HepG2 (cell line): ENCODE measurements around the gene COL25A1. TPM values are rescaled to one million over a fixed set of nuclear protein-coding genes. Genes with fewer than 3 reads are reported as not detected.

Source experiments
- ATAC-seq: fragments of 200-7000 bp; cut with Tn5 transposase; 3 replicates; pipeline ENCODE4 v1.9.1; 2020; ENCODE audit warnings: mild to moderate bottlenecking, moderate library complexity
- BruUV-seq: library from RNA; stranded (reverse); fragments of 400-500 nt; replicated peaks from 2 replicates; lab custom pipeline; 2021; lab: Mats Ljungman, UMichigan
- CTCF ChIA-PET: fragments of 300-600 bp; formaldehyde crosslinking; extraction: SDS; loops from one replicate; lab custom pipeline; 2021; ENCODE audit warnings: low total read pairs, inconsistent platforms, low intra/inter-chr PET ratio; lab: Yijun Ruan, JAX
- POLR2A ChIA-PET: fragments of 350-600 bp; sonication (Branson Sonifier 250); formaldehyde crosslinking; loops from one replicate; lab custom pipeline; 2020; ENCODE audit warnings: antibody characterized with exemption, inconsistent platforms; lab: Yijun Ruan, JAX
- DNase-seq: peaks from one replicate; pipeline ENCODE4 v3.0.0-alpha.2; 2015; ENCODE audit warnings: low spot score
- FAIRE-seq: peaks from 3 replicates; lab custom pipeline; 2011; peaks lifted over from hg19 to GRCh38; lab: Jason Lieb, UNC
- H2AFZ ChIP-seq: one replicate; pipeline ENCODE4 v1.6.1; 2011; ENCODE audit warnings: low read length, inconsistent platforms
- H3K27ac ChIP-seq: fragments of 300-600 bp; 3 replicates; pipeline ENCODE4 v1.8.0; 2011; ENCODE audit warnings: mixed run types, mild to moderate bottlenecking, mixed read lengths, low read length, inconsistent platforms; ENCODE audit not compliant: insufficient read depth; ENCODE audit errors: extremely low read length
- H3K27me3 ChIP-seq, 2 experiments: fragments of 200-600 bp in 1 of 2; 2 replicates in 1 of 2; 3 replicates in 1 of 2; pipeline versions ENCODE4 v1.6.0 to v1.8.0; 2011; ENCODE audit warnings: low read length in 2 of 2, mild to moderate bottlenecking in 2 of 2, moderate library complexity in 2 of 2, inconsistent platforms in 1 of 2; ENCODE audit not compliant: insufficient read depth in 2 of 2, control insufficient read depth in 1 of 2
- H3K36me3 ChIP-seq, 2 experiments: fragments of 200-600 bp in 1 of 2; replicated peaks in 1 of 2; 2 replicates in 1 of 2; 3 replicates in 1 of 2; pipeline versions ENCODE4 v1.5.1 to v1.8.0; 2011; ENCODE audit warnings: low read length in 2 of 2, inconsistent platforms in 1 of 2; ENCODE audit not compliant: insufficient read depth in 2 of 2, control insufficient read depth in 1 of 2
- H3K4me1 ChIP-seq: 2 replicates; pipeline ENCODE4 v1.5.1; 2012; ENCODE audit warnings: low read length, inconsistent platforms; ENCODE audit not compliant: insufficient read depth
- H3K4me2 ChIP-seq: 2 replicates; pipeline ENCODE4 v1.6.0; 2011; ENCODE audit warnings: low read depth, low read length, inconsistent platforms
- H3K4me3 ChIP-seq, 3 experiments: fragments of 200-600 bp in 1 of 3; sonication (generic), shearing (Covaris generic) in 1 of 3; replicated peaks in 1 of 3; 2 replicates each; pipeline ENCODE4 v1.5.1; 2011 to 2016; ENCODE audit warnings: low read length in 3 of 3, inconsistent platforms in 2 of 3, low read depth in 2 of 3, mild to moderate bottlenecking in 2 of 3, control low read depth in 1 of 3, mixed read lengths in 1 of 3; ENCODE audit not compliant: insufficient read depth in 1 of 3
- H3K79me2 ChIP-seq: one replicate; pipeline ENCODE4 v1.6.1; 2011; ENCODE audit warnings: low read length, inconsistent platforms; ENCODE audit not compliant: insufficient read depth
- H3K9ac ChIP-seq: 2 replicates; pipeline ENCODE4 v1.6.0; 2011; ENCODE audit warnings: mild to moderate bottlenecking, low read depth, low read length, inconsistent platforms; ENCODE audit not compliant: insufficient read depth
- H3K9me3 ChIP-seq: 2 replicates; pipeline ENCODE4 v1.5.1; 2012; ENCODE audit warnings: mild to moderate bottlenecking, low read length
- H4K20me1 ChIP-seq: 2 replicates; pipeline ENCODE4 v1.6.0; 2011; ENCODE audit warnings: inconsistent platforms, mild to moderate bottlenecking, low read length, moderate library complexity; ENCODE audit not compliant: insufficient read depth
- AGO2 ChIP-seq: fragments of 200-400 bp; formaldehyde crosslinking; optimal IDR thresholded peaks from 2 replicates; pipeline ENCODE3; 2017; ENCODE audit warnings: mild to moderate bottlenecking, low read depth, low read length, moderate library complexity
- KMT2B ChIP-seq: IDR thresholded peaks from 2 replicates; pipeline ENCODE4 v1.6.1; 2016; ENCODE audit warnings: missing genetic modification reagents, missing compliant biosample characterization
- MAFF ChIP-seq: IDR thresholded peaks from 2 replicates; pipeline ENCODE4 v1.6.1; 2011; ENCODE audit warnings: low read depth, low read length, improper control_type of control experiment
- MAFK ChIP-seq, 2 experiments: IDR thresholded peaks in 1 of 2; conservative IDR thresholded peaks in 1 of 2; 2 replicates each; pipeline ENCODE4 v1.6.1; 2011; ENCODE audit warnings: improper control_type of control experiment in 2 of 2, low read length in 2 of 2
- MBNL3 ChIP-seq: fragments of 250-450 bp; sonication (Bioruptor Pico); conservative IDR thresholded peaks from 2 replicates; pipeline ENCODE4 v1.8.0; 2022; ENCODE audit warnings: mild to moderate bottlenecking, inconsistent platforms
- RFXAP ChIP-seq: sonication (generic); formaldehyde crosslinking; IDR thresholded peaks from 2 replicates; pipeline ENCODE4 v1.4.0; 2020; ENCODE audit warnings: missing genetic modification reagents, borderline replicate concordance
- SRF ChIP-seq: IDR thresholded peaks from 2 replicates; pipeline ENCODE4 v1.6.1; 2011; ENCODE audit warnings: mild to moderate bottlenecking, low read depth, low read length, moderate library complexity
- ZNF343 ChIP-seq: sonication (generic); formaldehyde crosslinking; IDR thresholded peaks from 2 replicates; pipeline ENCODE4 v1.4.0; 2020; ENCODE audit warnings: mild to moderate bottlenecking, missing genetic modification reagents
- ZNF530 ChIP-seq: sonication (generic); formaldehyde crosslinking; IDR thresholded peaks from 2 replicates; pipeline ENCODE4 v1.5.0; 2020; ENCODE audit warnings: low read depth, mild to moderate bottlenecking, missing genetic modification reagents
- ZNF737 ChIP-seq: sonication (generic); formaldehyde crosslinking; IDR thresholded peaks from 2 replicates; pipeline ENCODE4 v1.5.0; 2020; ENCODE audit warnings: missing genetic modification reagents, mild to moderate bottlenecking, borderline replicate concordance
- WGBS: methylation state at CpG from one replicate; pipeline ENCODE4 v1.1.6; 2017; ENCODE audit warnings: low lambda C conversion rate; 5-methylcytosine and 5-hydroxymethylcytosine counted together
- in situ Hi-C: cut with HindIII; loops from 2 replicates; pipeline ENCODE4 v1.10.0; 2017; ENCODE audit warnings: low pct_unique_long_range_greater_than_20kb; ENCODE audit not compliant: extremely low pct_ligation_motif_present
- intact Hi-C: fragments of 100-400 bp; cut with micrococcal nuclease; formaldehyde crosslinking; loops from one replicate; pipeline ENCODE4 v1.10.0; 2022; ENCODE audit not compliant: unreplicated experiment
- polyA plus RNA-seq, 8 experiments: library from polyadenylated mRNA; depleted of rRNA in 3 of 8; stranded (reverse) in 7 of 8; unstranded in 1 of 8; fragments of >200 nt; fragmentation: Illumina TruSeq in 4 of 8; extraction: Trizol in 4 of 8; gene quantifications; 2 replicates each; pipeline versions ENCODE4 v1.2.1 to v1.2.3, GENCODE V29; 2011 to 2016; ENCODE audit warnings: low read depth in 4 of 8, missing spikeins in 1 of 8, mixed read lengths in 1 of 8; ENCODE audit not compliant: insufficient read depth in 1 of 8
- total RNA-seq, 5 experiments: library from RNA; depleted of rRNA; stranded (reverse); fragments of >200 nt; fragmentation: Illumina TruSeq; extraction: Trizol; gene quantifications; 2 replicates each; pipeline ENCODE4 v1.2.3, GENCODE V29; 2016; ENCODE audit warnings: low read depth in 1 of 5
- TF ChIP-seq, protein P1 (sequence below): sonication (generic); formaldehyde crosslinking; IDR thresholded peaks from 2 replicates; pipeline ENCODE4 v1.5.0; 2020; ENCODE audit warnings: missing genetic modification reagents, mild to moderate bottlenecking, borderline replicate concordance
- TF ChIP-seq, protein P2 (sequence below): sonication (generic); formaldehyde crosslinking; IDR thresholded peaks from 2 replicates; pipeline ENCODE4 v1.4.0; 2020; ENCODE audit warnings: missing genetic modification reagents
- TF ChIP-seq, protein P3 (sequence below): sonication (generic); formaldehyde crosslinking; IDR thresholded peaks from 2 replicates; pipeline ENCODE4 v1.9.0; 2021; ENCODE audit warnings: missing genetic modification reagents, borderline replicate concordance
- TF ChIP-seq, protein P4 (sequence below): sonication (generic); formaldehyde crosslinking; IDR thresholded peaks from 2 replicates; pipeline ENCODE4 v1.4.0; 2020; ENCODE audit warnings: missing genetic modification reagents, mild to moderate bottlenecking, borderline replicate concordance

Gene COL25A1
- total and polyA plus RNA-seq, 2 of the 13 experiments (the other 11 are each of a cell fraction or from before 2014, with no cell fraction given) = not detected

DNA sequence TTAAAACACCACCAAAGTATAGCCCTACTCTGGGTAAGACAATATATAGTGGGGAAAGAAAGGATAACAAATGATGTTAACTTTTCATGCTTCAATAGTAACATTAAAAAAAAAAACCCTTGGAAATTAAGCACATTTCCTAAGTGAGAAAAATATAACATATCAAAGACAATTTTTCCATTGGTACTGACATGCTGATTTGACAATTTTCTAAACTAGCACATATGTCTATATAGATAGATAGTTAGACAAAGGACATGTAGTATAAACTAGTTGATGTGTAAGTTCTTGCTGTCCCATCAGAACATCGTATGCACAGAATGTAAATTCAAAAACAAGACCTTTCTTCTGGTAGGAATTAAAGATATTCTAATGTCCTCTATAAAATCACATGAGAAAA is 492.4 kb downstream of the COL25A1 start:
- POLR2A ChIA-PET = no interaction called here
- WGBS = 0% methylated on average over 1 of the region's 1 CpG
- Histone ChIP-seq H3K79me2 (no peaks in the 10 kb centered on the region), H3K36me3 (no peaks in the 10 kb centered on the region), H4K20me1 (no peaks in the 10 kb centered on the region), H3K27me3 (no peaks in the 10 kb centered on the region), H3K9ac (no peak overlapping the region), H3K4me1 (no peaks in the 10 kb centered on the region), H3K4me2 (no peak overlapping the region), H2AFZ (no peak overlapping the region), H3K27ac (no peak overlapping the region), H3K9me3 (no peaks in the 10 kb centered on the region), H3K4me3 (no peak overlapping the region)
- ATAC-seq (no peak), DNase-seq (no peak), FAIRE-seq (no peak)
- in situ Hi-C loops = no loop called here
- peak; percentile 64 to 66 for TF ChIP-seq MAFK (conservative IDR thresholded peaks at IDR 0.05 in 1 of 2, IDR thresholded peaks at IDR 0.05 in 1 of 2; ENCODE audit: low read length in 2 of 2)
- no peak for TF ChIP-seq SRF
- TF ChIP-seq MAFF = peak; percentile 60
- BruUV-seq = no TSS peak
- intact Hi-C loops = no loop called here
- CTCF ChIA-PET = no interaction called here

DNA sequence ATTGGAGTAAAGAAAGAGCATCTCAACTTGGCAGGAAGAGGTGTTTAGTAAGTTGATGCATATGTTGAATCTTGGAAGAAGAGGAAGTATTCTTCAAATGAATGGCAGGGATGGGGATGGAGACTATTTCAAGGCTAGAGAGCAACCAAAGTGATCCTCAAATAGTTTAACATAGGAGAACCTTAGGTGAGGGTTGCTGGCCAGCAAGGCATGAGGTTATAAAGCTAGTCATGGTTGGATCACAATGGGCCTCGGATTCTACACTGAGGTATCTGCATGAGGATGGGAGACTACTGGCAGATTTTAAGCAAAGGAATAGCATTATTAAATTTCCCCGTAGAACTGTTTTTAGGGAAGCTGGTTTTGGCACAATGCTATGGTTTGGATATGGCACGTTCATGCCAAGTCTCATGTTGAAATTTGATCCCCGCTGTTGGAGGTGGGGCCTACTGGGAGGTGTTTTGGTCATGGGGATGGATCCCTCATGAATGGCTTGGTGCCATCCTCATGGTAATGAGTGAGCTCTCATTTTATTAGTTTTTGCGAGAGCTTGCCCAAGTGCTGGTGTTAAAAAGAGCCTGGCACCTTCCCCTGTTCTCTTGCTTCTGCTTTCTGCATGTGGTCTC is 497.7 kb downstream of the COL25A1 start:
- no peak overlapping the region for H3K4me2 ChIP-seq
- ATAC-seq (no peak), DNase-seq (no peak), FAIRE-seq (no peak)
- no peaks in the 10 kb centered on the region for H4K20me1 ChIP-seq
- H3K27ac ChIP-seq = no peak overlapping the region
- no peaks in the 10 kb centered on the region for H3K9me3 ChIP-seq
- H3K4me3 ChIP-seq = no peak overlapping the region
- no peak overlapping the region for H3K9ac ChIP-seq
- no peaks in the 10 kb centered on the region for H3K4me1 ChIP-seq
- no peak overlapping the region for H2AFZ ChIP-seq
- no peaks in the 10 kb centered on the region for H3K36me3 ChIP-seq
- 26% methylated on average over 5 of the region's 5 CpGs for WGBS
- ChIA-PET CTCF (no interaction called here), POLR2A (no interaction called here)
- H3K27me3 ChIP-seq = no peaks in the 10 kb centered on the region
- no TSS peak for BruUV-seq
- intact Hi-C loops (no loop called here), in situ Hi-C loops (no loop called here)
- no peaks in the 10 kb centered on the region for H3K79me2 ChIP-seq
- TF ChIP-seq, protein P1, sequence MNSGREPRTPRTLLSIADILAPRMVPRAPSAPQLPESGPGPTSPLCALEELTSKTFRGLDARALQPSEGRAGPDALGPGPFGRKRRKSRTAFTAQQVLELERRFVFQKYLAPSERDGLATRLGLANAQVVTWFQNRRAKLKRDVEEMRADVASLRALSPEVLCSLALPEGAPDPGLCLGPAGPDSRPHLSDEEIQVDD (CRISPR knock-in tag) = no peak
- TF ChIP-seq, protein P2, sequence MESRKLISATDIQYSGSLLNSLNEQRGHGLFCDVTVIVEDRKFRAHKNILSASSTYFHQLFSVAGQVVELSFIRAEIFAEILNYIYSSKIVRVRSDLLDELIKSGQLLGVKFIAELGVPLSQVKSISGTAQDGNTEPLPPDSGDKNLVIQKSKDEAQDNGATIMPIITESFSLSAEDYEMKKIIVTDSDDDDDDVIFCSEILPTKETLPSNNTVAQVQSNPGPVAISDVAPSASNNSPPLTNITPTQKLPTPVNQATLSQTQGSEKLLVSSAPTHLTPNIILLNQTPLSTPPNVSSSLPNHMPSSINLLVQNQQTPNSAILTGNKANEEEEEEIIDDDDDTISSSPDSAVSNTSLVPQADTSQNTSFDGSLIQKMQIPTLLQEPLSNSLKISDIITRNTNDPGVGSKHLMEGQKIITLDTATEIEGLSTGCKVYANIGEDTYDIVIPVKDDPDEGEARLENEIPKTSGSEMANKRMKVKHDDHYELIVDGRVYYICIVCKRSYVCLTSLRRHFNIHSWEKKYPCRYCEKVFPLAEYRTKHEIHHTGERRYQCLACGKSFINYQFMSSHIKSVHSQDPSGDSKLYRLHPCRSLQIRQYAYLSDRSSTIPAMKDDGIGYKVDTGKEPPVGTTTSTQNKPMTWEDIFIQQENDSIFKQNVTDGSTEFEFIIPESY (CRISPR knock-in tag) = no peak
- TF ChIP-seq, protein P3, sequence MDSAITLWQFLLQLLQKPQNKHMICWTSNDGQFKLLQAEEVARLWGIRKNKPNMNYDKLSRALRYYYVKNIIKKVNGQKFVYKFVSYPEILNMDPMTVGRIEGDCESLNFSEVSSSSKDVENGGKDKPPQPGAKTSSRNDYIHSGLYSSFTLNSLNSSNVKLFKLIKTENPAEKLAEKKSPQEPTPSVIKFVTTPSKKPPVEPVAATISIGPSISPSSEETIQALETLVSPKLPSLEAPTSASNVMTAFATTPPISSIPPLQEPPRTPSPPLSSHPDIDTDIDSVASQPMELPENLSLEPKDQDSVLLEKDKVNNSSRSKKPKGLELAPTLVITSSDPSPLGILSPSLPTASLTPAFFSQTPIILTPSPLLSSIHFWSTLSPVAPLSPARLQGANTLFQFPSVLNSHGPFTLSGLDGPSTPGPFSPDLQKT (CRISPR knock-in tag) = no peak
- TF ChIP-seq MBNL3 (CRISPR knock-in tag) = no peak
- TF ChIP-seq, protein P4, sequence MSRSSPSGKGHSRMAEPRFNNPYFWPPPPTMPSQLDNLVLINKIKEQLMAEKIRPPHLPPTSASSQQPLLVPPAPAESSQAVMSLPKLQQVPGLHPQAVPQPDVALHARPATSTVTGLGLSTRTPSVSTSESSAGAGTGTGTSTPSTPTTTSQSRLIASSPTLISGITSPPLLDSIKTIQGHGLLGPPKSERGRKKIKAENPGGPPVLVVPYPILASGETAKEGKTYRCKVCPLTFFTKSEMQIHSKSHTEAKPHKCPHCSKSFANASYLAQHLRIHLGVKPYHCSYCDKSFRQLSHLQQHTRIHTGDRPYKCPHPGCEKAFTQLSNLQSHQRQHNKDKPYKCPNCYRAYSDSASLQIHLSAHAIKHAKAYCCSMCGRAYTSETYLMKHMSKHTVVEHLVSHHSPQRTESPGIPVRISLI (CRISPR knock-in tag) = no peak
- no peak for TF ChIP-seq ZNF530
- no peak for TF ChIP-seq ZNF343 (CRISPR knock-in tag)
- no peak for TF ChIP-seq ZNF737 (CRISPR knock-in tag)
- TF ChIP-seq AGO2 = no peak
- no peak for TF ChIP-seq KMT2B
- TF ChIP-seq RFXAP (CRISPR knock-in tag) = no peak
- no peak for TF ChIP-seq MAFF
